Panc1 (cell line): ENCODE data around the gene SRSF10.

Source experiments
- CTCF ChIP-seq: fragments of 450-650 bp; IDR thresholded peaks from 2 replicates; pipeline ENCODE4 v1.5.1; 2017; ENCODE audit warnings: mild to moderate bottlenecking
- REST ChIP-seq, 2 experiments: IDR thresholded peaks; 2 replicates each; pipeline ENCODE4 v1.6.1; 2011 to 2012; ENCODE audit warnings: low read depth in 2 of 2, control low read depth in 1 of 2, low read length in 1 of 2, mild to moderate bottlenecking in 1 of 2, moderate library complexity in 1 of 2; ENCODE audit not compliant: insufficient read depth in 1 of 2
- TCF7L2 ChIP-seq: IDR thresholded peaks from 2 replicates; pipeline ENCODE4 v1.6.1; 2011; ENCODE audit warnings: mild to moderate bottlenecking, low read depth, low read length, inconsistent platforms

- TF ChIP-seq CTCF (no peak), REST (IDR thresholded peaks at IDR 0.05; ENCODE audit: insufficient read depth in 1 of 2, low read depth in 2 of 2, low read length in 1 of 2) (no peak), TCF7L2 (no peak)
These were observed 65.2 kb downstream of the SRSF10 start for GRCh38 chr1:23914921-23915320.
